ENCODE data around the gene SMYD1. TPM values are rescaled to one million over a fixed set of nuclear protein-coding genes. Genes with fewer than 3 reads are reported as not detected.

SMYD1 gene
- total RNA-seq, 2 experiments from 2014 or later = not detected

DNA sequence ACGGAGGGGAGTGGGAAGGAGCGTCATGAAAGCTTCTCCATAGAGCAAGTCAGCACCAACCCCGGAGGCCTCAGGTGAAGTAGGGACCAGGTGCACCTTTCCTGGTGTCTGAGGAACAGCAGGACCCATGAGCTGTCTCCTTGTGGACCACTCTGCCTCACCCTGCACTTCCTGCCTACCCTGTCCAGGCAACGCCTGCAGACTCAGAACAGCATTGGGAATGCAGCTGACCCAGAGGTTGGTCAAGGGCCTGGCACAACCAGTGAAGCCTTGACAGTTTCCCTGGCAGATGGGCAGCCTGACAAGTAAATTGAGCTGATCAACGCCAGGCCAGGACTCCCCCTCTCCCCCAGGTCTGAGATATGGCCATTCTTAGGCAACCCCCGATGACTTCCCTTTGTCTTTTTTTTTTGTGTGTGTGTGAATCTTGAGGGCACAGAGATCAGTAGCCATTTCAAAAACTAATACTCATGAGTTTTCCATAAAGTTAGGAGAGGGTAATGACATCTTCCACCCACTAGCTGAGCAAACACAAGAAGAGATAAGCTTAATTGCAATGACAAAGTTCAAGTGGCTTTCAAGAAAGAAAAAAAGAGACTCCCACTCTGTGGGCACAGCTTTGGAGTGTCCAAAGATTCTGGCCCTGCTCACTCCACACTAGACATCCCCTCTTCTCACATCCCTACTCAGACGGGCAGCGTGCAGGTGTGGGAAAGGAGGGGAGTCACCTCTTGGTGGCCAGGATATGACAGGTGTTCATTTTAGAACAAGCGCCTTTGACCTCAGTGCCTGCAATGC, 63.8 kb downstream of the SMYD1 start:
- Mint-ChIP-seq H3K9me3 (ENCODE audit: low read depth) (no peaks in the 10 kb centered on the region), H3K4me1 (peaks cover 2% of the 10 kb centered on the region), H3K4me3 (no peak overlapping the region), H3K36me3 (ENCODE audit: low read depth) (no peaks in the 10 kb centered on the region), H3K27ac (no peak overlapping the region), H3K27me3 (peaks cover 10% of the 10 kb centered on the region)
- CTCF ChIA-PET = interaction anchor here (0.8 to 1.4 kb wide), 3 partner anchors 24 to 426 kb away, joined by 3 to 4 read pairs (median 3); no protein-coding TSS in a partner anchor
- intact Hi-C loops (cut with DNase I, micrococcal nuclease) = no loop called here
- ATAC-seq (no peak), DNase-seq (no peak)
- POLR2A ChIA-PET = no interaction called here

DNA sequence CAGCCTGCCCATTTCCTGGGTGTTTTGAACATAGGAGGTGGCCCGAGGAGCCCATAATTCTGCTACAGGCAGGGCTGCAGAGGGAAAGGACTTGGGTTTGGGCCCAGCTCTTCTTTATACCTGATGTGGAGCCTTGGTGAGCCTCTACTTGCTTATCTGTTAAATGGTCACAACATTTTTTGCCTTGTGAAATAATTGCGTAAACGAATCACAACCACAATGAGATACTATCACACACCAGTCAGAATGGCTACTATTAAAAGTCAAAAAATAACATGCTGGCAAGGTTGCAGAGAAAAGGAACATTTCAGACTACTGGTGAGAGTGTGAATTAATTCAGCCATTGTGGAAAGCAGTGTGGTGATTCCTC, 64.4 kb downstream of the SMYD1 start:
- H3K27ac Mint-ChIP-seq = no peak overlapping the region
- H3K4me3 Mint-ChIP-seq = no peak overlapping the region
- peaks cover 8% of the 10 kb centered on the region for H3K27me3 Mint-ChIP-seq
- ChIA-PET POLR2A (no interaction called here), CTCF (no interaction called here)
- no peaks in the 10 kb centered on the region for H3K36me3 Mint-ChIP-seq (ENCODE audit: low read depth)
- peaks cover 2% of the 10 kb centered on the region for H3K4me1 Mint-ChIP-seq
- ATAC-seq (no peak), DNase-seq (no peak)
- H3K9me3 Mint-ChIP-seq (ENCODE audit: low read depth) = no peaks in the 10 kb centered on the region
- intact Hi-C loops (cut with DNase I, micrococcal nuclease) = no loop called here

DNA sequence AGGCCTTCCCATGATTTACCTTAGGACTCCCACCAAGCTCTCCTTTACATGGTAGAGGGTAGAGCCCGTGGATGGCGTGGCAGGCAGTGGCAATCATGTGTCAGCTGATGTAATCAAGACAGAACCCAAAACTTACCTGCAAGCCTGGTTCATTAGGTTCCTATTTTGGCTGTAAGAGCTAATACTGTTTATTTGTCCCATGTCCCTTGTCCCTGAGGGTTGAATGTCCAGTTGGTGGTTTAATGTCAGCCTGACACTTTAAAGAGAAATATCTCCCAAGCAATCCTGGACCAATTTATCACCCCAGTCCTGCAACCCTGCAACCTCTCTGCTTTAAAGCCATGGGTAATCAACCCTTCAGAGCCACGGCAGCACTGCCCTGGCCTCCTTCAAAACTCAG, 66.2 kb downstream of the SMYD1 start:
- no peak overlapping the region for H3K27ac Mint-ChIP-seq
- no peaks in the 10 kb centered on the region for H3K9me3 Mint-ChIP-seq (ENCODE audit: low read depth)
- POLR2A ChIA-PET = interaction anchor here (0.5 to 0.7 kb wide), 2 partner anchors 12 to 44 kb away, joined by 3 read pairs; no protein-coding TSS in a partner anchor
- no peaks in the 10 kb centered on the region for H3K36me3 Mint-ChIP-seq (ENCODE audit: low read depth)
- CTCF ChIA-PET = interaction anchor here (0.6 to 2.1 kb wide), 3 partner anchors 13 to 85 kb away, joined by 3 to 9 read pairs (median 5); no protein-coding TSS in a partner anchor
- no peak for DNase-seq
- H3K27me3 Mint-ChIP-seq = peaks cover 11% of the 10 kb centered on the region
- intact Hi-C loops (cut with DNase I, micrococcal nuclease) = no loop called here
- ATAC-seq = no peak
- H3K4me3 Mint-ChIP-seq = no peak overlapping the region
- peaks cover 2% of the 10 kb centered on the region for H3K4me1 Mint-ChIP-seq

DNA sequence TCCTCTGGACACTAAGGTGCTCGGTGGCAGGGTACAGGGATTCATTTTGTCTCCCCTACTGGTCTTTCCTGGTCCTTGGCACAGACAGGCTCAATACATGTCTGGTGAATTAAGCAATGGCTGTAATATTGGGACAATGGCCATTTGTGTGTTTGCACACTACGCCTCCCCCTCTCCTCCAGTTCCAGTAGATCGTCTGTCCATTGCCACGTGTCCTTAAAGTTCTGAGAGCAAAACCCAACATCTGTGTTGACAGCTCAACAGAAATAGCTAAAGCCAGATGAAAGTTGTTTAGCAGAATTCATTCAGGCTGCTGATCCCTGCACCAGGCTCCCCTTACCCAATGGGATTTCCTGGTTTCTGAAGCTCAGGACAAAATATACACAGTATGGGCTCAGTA, 69.2 kb downstream of the SMYD1 start:
- Mint-ChIP-seq H3K4me1 (no peaks in the 10 kb centered on the region), H3K9me3 (ENCODE audit: low read depth) (peaks cover 2% of the 10 kb centered on the region), H3K4me3 (no peak overlapping the region), H3K27ac (no peak overlapping the region), H3K27me3 (peaks cover 14% of the 10 kb centered on the region), H3K36me3 (ENCODE audit: low read depth) (no peaks in the 10 kb centered on the region)
- POLR2A ChIA-PET = no interaction called here
- no peak for DNase-seq
- CTCF ChIA-PET = no interaction called here
- no peak for ATAC-seq
- intact Hi-C loops (cut with DNase I, micrococcal nuclease) = no loop called here

DNA sequence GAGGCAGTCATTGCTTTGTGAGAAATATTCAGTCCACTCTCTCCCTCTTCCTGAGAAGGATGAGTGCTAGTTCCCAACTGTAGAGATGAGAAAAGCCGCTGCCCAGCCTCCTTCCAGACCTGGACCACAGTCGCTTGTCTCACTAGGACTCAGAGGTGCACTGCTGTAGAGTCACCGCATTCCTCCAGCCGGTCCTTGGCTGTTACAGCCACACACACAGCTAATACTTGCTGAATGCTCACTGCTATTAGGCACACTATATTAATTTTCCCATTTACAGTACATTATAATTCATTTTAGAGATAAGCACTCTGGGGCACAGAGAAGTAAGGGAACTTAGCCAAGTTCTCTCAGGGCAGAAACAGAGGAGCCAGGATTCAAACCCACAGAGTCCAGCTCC, 70.2 kb downstream of the SMYD1 start:
- Mint-ChIP-seq H3K9me3 (ENCODE audit: low read depth) (peaks cover 4% of the 10 kb centered on the region), H3K36me3 (ENCODE audit: low read depth) (no peaks in the 10 kb centered on the region), H3K4me1 (no peaks in the 10 kb centered on the region), H3K4me3 (no peak overlapping the region), H3K27ac (no peak overlapping the region), H3K27me3 (peaks cover 14% of the 10 kb centered on the region)
- POLR2A ChIA-PET = no interaction called here
- intact Hi-C loops (cut with DNase I, micrococcal nuclease) = no loop called here
- no peak for DNase-seq
- CTCF ChIA-PET = no interaction called here
- no peak for ATAC-seq

DNA sequence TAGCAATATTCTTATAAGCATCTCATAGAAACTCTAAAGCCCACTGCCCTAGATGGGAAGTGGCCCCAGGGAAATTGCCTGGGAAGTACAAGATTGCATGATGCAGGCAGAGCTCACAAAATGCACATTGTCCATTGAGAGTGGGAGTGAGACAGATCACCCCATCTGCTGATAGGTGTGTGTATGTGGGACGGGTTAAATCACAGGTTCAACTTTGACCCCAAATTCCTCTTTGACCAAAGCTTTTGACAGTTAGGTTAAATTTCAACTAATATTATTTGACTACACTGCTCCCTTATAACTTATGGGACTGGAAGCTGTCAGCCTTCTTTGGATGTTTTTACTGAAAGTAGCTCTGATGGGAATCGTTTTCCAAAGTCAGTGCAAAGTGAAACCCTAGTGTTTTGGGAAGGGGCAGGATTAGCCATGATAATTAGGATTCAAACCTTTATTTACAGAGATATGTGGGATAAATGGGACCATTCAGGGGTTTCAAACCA, 71.6 kb downstream of the SMYD1 start:
- DNase-seq (no peak), ATAC-seq (no peak)
- ChIA-PET CTCF (no interaction called here), POLR2A (no interaction called here)
- Mint-ChIP-seq H3K36me3 (ENCODE audit: low read depth) (no peaks in the 10 kb centered on the region), H3K27ac (no peak overlapping the region), H3K27me3 (peaks cover 21% of the 10 kb centered on the region), H3K4me3 (no peak overlapping the region), H3K9me3 (ENCODE audit: low read depth) (peaks cover 7% of the 10 kb centered on the region), H3K4me1 (no peaks in the 10 kb centered on the region)
- intact Hi-C loops (cut with DNase I, micrococcal nuclease) = no loop called here

DNA sequence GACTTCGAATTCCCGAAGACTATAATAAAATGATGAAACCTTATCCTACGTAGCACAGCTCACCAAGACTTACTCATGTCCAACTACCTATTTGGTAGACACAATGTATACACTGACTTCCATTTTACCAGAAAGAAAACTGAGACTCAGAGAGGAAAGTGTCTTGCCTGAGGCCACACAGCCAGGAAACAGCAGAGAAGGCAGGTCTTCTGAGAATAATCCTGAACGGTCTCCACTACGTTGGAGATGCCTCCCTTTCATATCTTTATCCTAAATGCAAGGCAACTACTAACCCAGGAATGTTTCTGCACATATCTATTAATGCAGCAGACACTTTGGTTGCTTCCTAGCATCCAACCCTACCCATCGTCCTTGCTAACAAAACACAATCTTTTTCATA, 72.2 kb downstream of the SMYD1 start:
- Mint-ChIP-seq H3K9me3 (ENCODE audit: low read depth) (peaks cover 7% of the 10 kb centered on the region), H3K4me3 (no peak overlapping the region), H3K27me3 (peaks cover 22% of the 10 kb centered on the region), H3K4me1 (no peaks in the 10 kb centered on the region), H3K36me3 (ENCODE audit: low read depth) (no peaks in the 10 kb centered on the region), H3K27ac (no peak overlapping the region)
- ATAC-seq (no peak), DNase-seq (no peak)
- ChIA-PET CTCF (no interaction called here), POLR2A (no interaction called here)
- intact Hi-C loops (cut with DNase I, micrococcal nuclease) = no loop called here

DNA sequence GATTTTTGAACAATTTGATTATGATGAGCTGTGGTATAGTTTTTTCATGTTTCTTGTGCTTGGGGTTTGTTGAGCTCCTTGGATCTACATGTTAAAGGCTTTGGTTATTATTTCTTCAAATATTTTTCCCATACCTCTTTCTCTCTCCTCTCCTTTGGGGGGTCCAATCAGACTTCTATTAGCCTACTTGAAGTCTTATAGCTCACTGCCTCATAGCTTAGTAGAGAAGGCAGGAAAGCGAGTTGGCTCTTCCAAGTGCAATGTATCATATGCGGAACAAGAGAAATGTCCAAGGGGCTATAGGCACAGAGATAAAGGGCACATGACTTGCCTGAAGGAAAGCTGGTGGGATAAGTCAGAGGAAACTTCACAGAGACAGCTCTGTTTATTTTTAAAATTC, 74.3 kb downstream of the SMYD1 start:
- no peak for DNase-seq
- H3K9me3 Mint-ChIP-seq (ENCODE audit: low read depth) = peaks cover 7% of the 10 kb centered on the region
- ATAC-seq = no peak
- peaks cover 14% of the 10 kb centered on the region for H3K27me3 Mint-ChIP-seq
- H3K27ac Mint-ChIP-seq = no peak overlapping the region
- H3K4me3 Mint-ChIP-seq = no peak overlapping the region
- H3K4me1 Mint-ChIP-seq = no peaks in the 10 kb centered on the region
- no peaks in the 10 kb centered on the region for H3K36me3 Mint-ChIP-seq (ENCODE audit: low read depth)
- ChIA-PET POLR2A (interaction anchor here (0.7 kb wide), 1 partner anchor 9 kb away, joined by 11 read pairs; no protein-coding TSS in a partner anchor), CTCF (interaction anchor here (2.0 kb wide), 1 partner anchor 81 kb away, joined by 5 read pairs; no protein-coding TSS in a partner anchor)
- intact Hi-C loops (cut with DNase I, micrococcal nuclease) = no loop called here

DNA sequence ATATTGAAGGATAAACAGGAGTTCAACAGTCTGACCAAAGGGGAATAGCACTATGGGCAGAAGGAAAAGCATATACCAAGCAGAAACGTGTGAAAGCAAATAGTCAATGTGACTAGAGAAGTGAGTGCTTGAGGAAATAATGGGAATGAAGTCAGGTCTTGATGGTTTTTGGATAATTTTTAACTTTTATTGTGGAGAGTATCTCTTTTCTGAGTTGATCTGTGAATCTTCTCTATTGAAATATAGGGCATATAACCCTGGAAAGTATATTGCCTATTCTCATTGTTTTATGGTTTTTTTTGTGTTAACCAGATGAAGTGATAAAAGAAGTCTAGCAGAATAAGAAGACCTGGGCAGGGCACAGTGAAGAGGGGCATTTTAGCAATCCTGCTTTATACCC, 76.6 kb downstream of the SMYD1 start:
- H3K36me3 Mint-ChIP-seq (ENCODE audit: low read depth) = peaks cover 4% of the 10 kb centered on the region
- DNase-seq = no peak
- no peaks in the 10 kb centered on the region for H3K4me1 Mint-ChIP-seq
- no peak overlapping the region for H3K27ac Mint-ChIP-seq
- H3K9me3 Mint-ChIP-seq (ENCODE audit: low read depth) = peaks cover 12% of the 10 kb centered on the region
- intact Hi-C loops (cut with DNase I, micrococcal nuclease) = no loop called here
- ChIA-PET CTCF (interaction anchor here (0.5 kb wide), 1 partner anchor 76 kb away, joined by 3 read pairs; no protein-coding TSS in a partner anchor), POLR2A (no interaction called here)
- H3K4me3 Mint-ChIP-seq = no peak overlapping the region
- H3K27me3 Mint-ChIP-seq = peaks cover 10% of the 10 kb centered on the region
- no peak for ATAC-seq

DNA sequence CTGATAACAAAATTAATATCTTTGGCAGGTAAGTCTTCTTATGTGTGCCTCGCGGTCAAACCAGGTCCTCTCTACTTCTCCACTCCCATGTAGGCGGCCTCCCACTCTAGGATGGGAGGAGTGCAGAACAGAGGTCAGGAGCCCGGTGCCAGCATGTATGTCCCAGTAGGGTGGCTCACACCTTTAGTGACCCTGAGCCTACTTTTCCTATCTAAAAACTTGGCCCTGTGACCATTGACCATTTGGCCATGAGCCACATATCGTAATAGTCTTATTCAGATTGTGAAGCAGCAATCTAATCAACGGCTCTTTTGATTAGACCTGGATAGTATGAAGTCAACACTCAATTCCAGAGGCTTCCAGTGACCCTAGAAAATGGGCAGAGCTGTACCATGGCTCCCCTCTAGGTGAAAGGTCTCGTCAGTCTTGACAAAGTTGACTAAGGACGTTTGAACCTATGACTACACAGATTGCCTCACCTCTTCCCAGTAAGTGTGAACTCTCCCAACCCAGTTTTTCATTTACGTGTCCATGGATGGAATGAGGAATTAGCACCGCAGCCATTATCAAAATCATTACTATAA, 77.4 kb downstream of the SMYD1 start:
- Mint-ChIP-seq H3K27me3 (peaks cover 8% of the 10 kb centered on the region), H3K36me3 (ENCODE audit: low read depth) (peaks cover 5% of the 10 kb centered on the region), H3K27ac (no peak overlapping the region), H3K4me1 (no peaks in the 10 kb centered on the region), H3K9me3 (ENCODE audit: low read depth) (peaks cover 13% of the 10 kb centered on the region), H3K4me3 (no peak overlapping the region)
- POLR2A ChIA-PET = interaction anchor here (0.7 kb wide), 1 partner anchor 15 kb away, joined by 3 read pairs; no protein-coding TSS in a partner anchor
- no peak for ATAC-seq
- no peak for DNase-seq
- CTCF ChIA-PET = interaction anchor here (1.4 kb wide), 2 partner anchors 15 to 85 kb away, joined by 5 read pairs; no protein-coding TSS in a partner anchor
- intact Hi-C loops (cut with DNase I, micrococcal nuclease) = no loop called here

DNA sequence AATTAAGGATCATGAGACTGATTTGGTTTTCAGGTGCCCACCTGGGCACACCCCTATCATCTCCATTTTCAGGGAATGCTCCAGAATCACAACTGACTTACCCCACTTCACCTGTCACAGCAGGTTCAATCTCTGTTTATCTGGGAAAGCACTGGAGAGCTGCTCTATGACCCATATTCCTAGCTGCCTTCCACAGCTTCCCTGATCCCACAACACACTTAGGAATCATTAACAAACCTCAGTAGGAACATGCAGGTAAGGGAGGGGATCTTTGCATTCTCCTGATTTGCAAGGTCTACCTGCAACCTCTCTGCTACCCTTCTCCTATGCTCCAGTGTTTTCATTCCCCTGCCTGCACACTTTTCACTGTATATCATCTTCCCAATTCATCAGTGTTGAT, 79.0 kb downstream of the SMYD1 start:
- intact Hi-C loops (cut with DNase I, micrococcal nuclease) = no loop called here
- H3K9me3 Mint-ChIP-seq (ENCODE audit: low read depth) = peaks cover 13% of the 10 kb centered on the region
- H3K27me3 Mint-ChIP-seq = peaks cover 8% of the 10 kb centered on the region
- DNase-seq = no peak
- ChIA-PET CTCF (interaction anchor here (1.4 kb wide), 2 partner anchors 13 to 86 kb away, joined by 5 read pairs; no protein-coding TSS in a partner anchor), POLR2A (interaction anchor here (0.5 kb wide), 1 partner anchor 96 kb away, joined by 3 read pairs; no protein-coding TSS in a partner anchor)
- H3K27ac Mint-ChIP-seq = no peak overlapping the region
- H3K4me1 Mint-ChIP-seq = no peaks in the 10 kb centered on the region
- H3K36me3 Mint-ChIP-seq (ENCODE audit: low read depth) = peaks cover 5% of the 10 kb centered on the region
- ATAC-seq = no peak
- H3K4me3 Mint-ChIP-seq = no peak overlapping the region

DNA sequence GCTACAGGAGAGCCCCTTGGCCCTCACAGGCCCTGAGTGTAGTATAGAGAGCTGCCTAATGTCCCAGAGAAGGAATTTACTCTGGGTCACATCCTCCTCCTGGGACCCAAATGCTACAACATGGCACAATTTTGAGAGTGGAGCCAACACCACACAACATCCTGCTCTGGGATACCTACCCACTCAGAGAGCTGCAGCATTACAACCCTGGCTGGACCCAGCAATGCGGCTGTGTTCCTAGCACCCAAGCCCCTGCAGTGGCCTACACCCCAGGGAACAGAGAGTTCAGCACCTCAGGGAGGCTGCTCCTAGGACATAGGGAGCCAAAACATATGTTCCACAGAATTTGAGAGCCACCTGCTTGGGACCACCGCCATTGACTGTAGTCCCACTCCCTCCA, 79.5 kb downstream of the SMYD1 start:
- intact Hi-C loops (cut with DNase I, micrococcal nuclease) = no loop called here
- Mint-ChIP-seq H3K36me3 (ENCODE audit: low read depth) (peaks cover 5% of the 10 kb centered on the region), H3K27ac (no peak overlapping the region), H3K4me3 (no peak overlapping the region), H3K27me3 (peaks cover 9% of the 10 kb centered on the region), H3K9me3 (ENCODE audit: low read depth) (peaks cover 13% of the 10 kb centered on the region), H3K4me1 (no peaks in the 10 kb centered on the region)
- ChIA-PET CTCF (no interaction called here), POLR2A (no interaction called here)
- DNase-seq = no peak
- no peak for ATAC-seq
